GM23338 (cell line): ENCODE results near the gene PTBP3.

Experiments
- CREB1 ChIP-seq: fragments of 250-450 bp; sonication (Bioruptor Pico); IDR thresholded peaks from 2 replicates; pipeline ENCODE4 v1.5.0; 2020; ENCODE audit warnings: low read depth, mild to moderate bottlenecking, moderate library complexity
- CTCF ChIP-seq, 2 experiments: fragments of 200-600 bp in 1 of 2; sonication (generic) in 1 of 2; conservative IDR thresholded peaks; 2 replicates each; pipeline versions ENCODE4 v1.5.1 to v1.6.1; 2016 to 2017; ENCODE audit warnings: antibody characterized with exemption in 2 of 2, low read depth in 2 of 2, mild to moderate bottlenecking in 2 of 2, moderate library complexity in 1 of 2
- EZH2phosphoT487 ChIP-seq: fragments of 200-600 bp; sonication (generic); IDR thresholded peaks from one replicate; pipeline ENCODE4 v1.8.1; 2018; ENCODE audit warnings: antibody characterized with exemption; ENCODE audit not compliant: unreplicated experiment
- POLR2AphosphoS5 ChIP-seq: IDR thresholded peaks from 2 replicates; pipeline ENCODE4 v1.6.1; 2016; ENCODE audit warnings: antibody characterized with exemption, low read depth
- REST ChIP-seq: IDR thresholded peaks from one replicate; pipeline ENCODE4 v1.6.1; 2018; ENCODE audit warnings: antibody characterized with exemption; ENCODE audit not compliant: unreplicated experiment
- ZNF114 ChIP-seq: fragments of 250-450 bp; sonication (Bioruptor Pico); IDR thresholded peaks from 2 replicates; pipeline ENCODE4 v1.5.0; 2020; ENCODE audit warnings: mild to moderate bottlenecking, moderate library complexity

- TF ChIP-seq CTCF (conservative IDR thresholded peaks at IDR 0.05; ENCODE audit: low read depth in 2 of 2) = no peak
- TF ChIP-seq ZNF114 = no peak
- TF ChIP-seq POLR2AphosphoS5 = no peak
- no peak for TF ChIP-seq REST
- no peak for TF ChIP-seq EZH2phosphoT487
- TF ChIP-seq CREB1 (CRISPR knock-in tag) = no peak
These were observed 4.1 kb upstream of the PTBP3 start for GRCh38 chr9:112337547-112337946.
